H1 (cell line): ENCODE results near the gene EMC1.
"Not testable (repeated sequence)": the region's sequence is repeated elsewhere in the genome, so short reads cannot be mapped to it uniquely, and the experiment has no call there.

ENCODE experiments used
- CHD7 ChIP-seq: fragments of 300-600 bp; sonication (generic); IDR thresholded peaks from 2 replicates; pipeline ENCODE4 v1.7.1; 2012; ENCODE audit warnings: low read length, moderate library complexity, mild to moderate bottlenecking, inconsistent platforms; ENCODE audit not compliant: insufficient replicate concordance
- CTCF ChIP-seq, 3 experiments: IDR thresholded peaks; 1 replicate in 2 of 3; 2 replicates in 1 of 3; pipeline versions ENCODE4 v1.5.1 to v1.6.1; 2011; ENCODE audit warnings: low read length in 3 of 3, mild to moderate bottlenecking in 3 of 3, inconsistent platforms in 2 of 3, low read depth in 1 of 3, moderate library complexity in 1 of 3; ENCODE audit not compliant: insufficient read depth in 1 of 3; ENCODE audit errors: control extremely low read depth in 1 of 3
- GABPA ChIP-seq: IDR thresholded peaks from 2 replicates; pipeline ENCODE4 v1.6.1; 2011; ENCODE audit warnings: mild to moderate bottlenecking, low read length, moderate library complexity, borderline replicate concordance; ENCODE audit not compliant: insufficient read depth
- KDM1A ChIP-seq: fragments of 200-600, 300-600 bp; sonication (generic); IDR thresholded peaks from 2 replicates; pipeline ENCODE4 v1.7.1; 2016; ENCODE audit warnings: mild to moderate bottlenecking, low read length, borderline replicate concordance
- POLR2A ChIP-seq, 2 experiments: IDR thresholded peaks; 1 replicate in 1 of 2; 2 replicates in 1 of 2; pipeline ENCODE4 v1.6.1; 2011; ENCODE audit warnings: low read depth in 2 of 2, low read length in 2 of 2, mild to moderate bottlenecking in 2 of 2; ENCODE audit errors: control extremely low read depth in 1 of 2
- SIN3A ChIP-seq, 2 experiments: IDR thresholded peaks in 1 of 2; conservative IDR thresholded peaks in 1 of 2; 2 replicates each; pipeline ENCODE4 v1.6.1; 2011 to 2012; ENCODE audit warnings: low read length in 2 of 2, improper control_type of control experiment in 1 of 2, low read depth in 1 of 2, mild to moderate bottlenecking in 1 of 2
- TCF12 ChIP-seq: IDR thresholded peaks from 2 replicates; pipeline ENCODE4 v1.6.1; 2011; ENCODE audit warnings: low read depth, mild to moderate bottlenecking, low read length

GRCh38 chr1:19270343-19270730, 19.0 kb upstream of the EMC1 start:
- not testable (repeated sequence) for TF ChIP-seq POLR2A (IDR thresholded peaks at IDR 0.05; ENCODE audit: control extremely low read depth in 1 of 2, low read depth in 2 of 2, low read length in 2 of 2); TCF12; CTCF (IDR thresholded peaks at IDR 0.05; ENCODE audit: control extremely low read depth in 1 of 3, insufficient read depth in 1 of 3, low read depth in 1 of 3, low read length in 3 of 3); KDM1A; GABPA; SIN3A (conservative IDR thresholded peaks at IDR 0.05 in 1 of 2, IDR thresholded peaks at IDR 0.05 in 1 of 2; ENCODE audit: low read depth in 1 of 2, low read length in 2 of 2); CHD7
